K562 (cell line): ENCODE results near the gene CST6. TPM values are rescaled to one million over a fixed set of nuclear protein-coding genes. Genes with fewer than 3 reads are reported as not detected.

Experiments
- BRF1 ChIP-seq: IDR thresholded peaks from 3 replicates; pipeline ENCODE4 v1.6.1; 2011; ENCODE audit warnings: borderline replicate concordance, mild to moderate bottlenecking; ENCODE audit not compliant: insufficient read length; ENCODE audit errors: extremely low read depth
- CAMTA2 ChIP-seq: fragments of 250-450 bp; sonication (Bioruptor Pico); conservative IDR thresholded peaks from 2 replicates; pipeline ENCODE4 v1.5.1; 2022
- DMBX1 ChIP-seq: fragments of 250-450 bp; sonication (Bioruptor Pico); IDR thresholded peaks from 2 replicates; pipeline ENCODE4 v1.8.0; 2022; ENCODE audit warnings: inconsistent platforms, mild to moderate bottlenecking, moderate library complexity, borderline replicate concordance
- NCOA1 ChIP-seq: fragments of 450-650 bp; IDR thresholded peaks from 2 replicates; pipeline ENCODE4 v1.6.1; 2016; ENCODE audit warnings: low read depth
- NCOA2 ChIP-seq, 2 experiments: fragments of 450-650 bp; IDR thresholded peaks; 2 replicates each; pipeline ENCODE4 v1.6.1; 2018; ENCODE audit warnings: mild to moderate bottlenecking in 2 of 2, moderate library complexity in 1 of 2; ENCODE audit not compliant: partially characterized antibody in 2 of 2
- NFIX ChIP-seq: fragments of 250-450 bp; sonication (Bioruptor Pico); IDR thresholded peaks from 2 replicates; pipeline ENCODE4 v1.4.0; 2020; ENCODE audit warnings: low read depth, mild to moderate bottlenecking, moderate library complexity
- NRF1 ChIP-seq, 2 experiments: fragments of 450-650 bp; IDR thresholded peaks in 1 of 2; conservative IDR thresholded peaks in 1 of 2; 2 replicates each; pipeline ENCODE4 v1.6.1; 2014; ENCODE audit warnings: mild to moderate bottlenecking in 2 of 2
- POLR2AphosphoS5 ChIP-seq: IDR thresholded peaks from 2 replicates; pipeline ENCODE4 v1.6.1; 2011; ENCODE audit warnings: mild to moderate bottlenecking, low read depth, low read length, moderate library complexity; ENCODE audit not compliant: control insufficient read depth, insufficient read depth
- RB1 ChIP-seq: fragments of 450-650 bp; IDR thresholded peaks from 2 replicates; pipeline ENCODE4 v1.6.1; 2017; ENCODE audit warnings: low read depth, mild to moderate bottlenecking
- SIN3B ChIP-seq: fragments of 450-650 bp; IDR thresholded peaks from 2 replicates; pipeline ENCODE4 v1.6.1; 2017; ENCODE audit warnings: low read depth, mild to moderate bottlenecking, moderate library complexity
- SRSF3 ChIP-seq: fragments of 200-400 bp; formaldehyde crosslinking; IDR thresholded peaks from 2 replicates; pipeline ENCODE4 v1.6.1; 2016; ENCODE audit warnings: mild to moderate bottlenecking, low read length, moderate library complexity; ENCODE audit not compliant: insufficient read depth
- STAG1 ChIP-seq: sonication (generic); formaldehyde crosslinking; IDR thresholded peaks from 2 replicates; pipeline ENCODE4 v1.5.0; 2020; ENCODE audit warnings: missing genetic modification reagents, borderline replicate concordance
- XRCC4 ChIP-seq: IDR thresholded peaks from one replicate; pipeline ENCODE4 v1.6.1; 2011; ENCODE audit not compliant: insufficient read depth, insufficient read length; ENCODE audit errors: extremely low read depth
- ZFX ChIP-seq: sonication (generic); formaldehyde crosslinking; IDR thresholded peaks from 2 replicates; pipeline ENCODE4 v1.8.0; 2022; ENCODE audit warnings: mild to moderate bottlenecking, missing genetic modification reagents, moderate library complexity
- ZNF134 ChIP-seq: fragments of 250-450 bp; sonication (Bioruptor Pico); conservative IDR thresholded peaks from 2 replicates; pipeline ENCODE4 v1.4.0; 2020
- ZNF174 ChIP-seq: fragments of 250-450 bp; sonication (Bioruptor Pico); IDR thresholded peaks from 2 replicates; pipeline ENCODE4 v1.4.0; 2020; ENCODE audit warnings: mild to moderate bottlenecking
- ZNF184 ChIP-seq: sonication (generic); formaldehyde crosslinking; IDR thresholded peaks from 2 replicates; pipeline ENCODE4 v1.5.0; 2020; ENCODE audit warnings: missing genetic modification reagents
- ZNF668 ChIP-seq: fragments of 250-450 bp; sonication (Bioruptor Pico); IDR thresholded peaks from 2 replicates; pipeline ENCODE4 v1.8.0; 2022; ENCODE audit warnings: mild to moderate bottlenecking, inconsistent platforms
- polyA plus RNA-seq, 8 experiments: library from polyadenylated mRNA; depleted of rRNA in 4 of 8; stranded (reverse) in 5 of 8; unstranded in 3 of 8; fragments of >200 nt; fragmentation: Nextera tagmentation in 2 of 8; fragmentation: Illumina TruSeq in 1 of 8; extraction: Ambion mirVana in 2 of 8; extraction: Trizol in 1 of 8; gene quantifications; 2 replicates each; pipeline versions ENCODE4 v1.2.1 to v1.2.3, GENCODE V29; 2011 to 2014; ENCODE audit warnings: inconsistent platforms in 1 of 8, missing spikeins in 1 of 8
- total RNA-seq, 7 experiments: library from RNA; depleted of rRNA in 6 of 7; stranded (reverse); fragments of >200 nt in 6 of 7; fragmentation: Illumina TruSeq in 2 of 7; extraction: Trizol in 2 of 7; gene quantifications; 2 replicates each; pipeline versions ENCODE4 v1.2.1 to v1.2.3, GENCODE V29; 2011 to 2021; ENCODE audit warnings: low replicate concordance in 1 of 7
- TF ChIP-seq, protein P1 (sequence below): fragments of 450-650 bp; formaldehyde crosslinking; IDR thresholded peaks from 2 replicates; pipeline ENCODE4 v1.4.0; 2022; ENCODE audit warnings: mild to moderate bottlenecking, moderate library complexity
- TF ChIP-seq, protein P2 (sequence below): IDR thresholded peaks from 2 replicates; pipeline ENCODE4 v1.6.1; 2011; ENCODE audit warnings: borderline replicate concordance, low read depth, mild to moderate bottlenecking, moderate library complexity, low read length; ENCODE audit not compliant: insufficient read depth, poor library complexity, severe bottlenecking
- TF ChIP-seq, protein P3 (sequence below): sonication (generic); formaldehyde crosslinking; IDR thresholded peaks from 2 replicates; pipeline ENCODE4 v1.8.0; 2022; ENCODE audit warnings: missing genetic modification reagents, mild to moderate bottlenecking, borderline replicate concordance

CST6 gene
- total and polyA plus RNA-seq, 9 of the 15 experiments (the other 6 are each of a cell fraction or from before 2014, with no cell fraction given) = not detected

GRCh38 chr11:66022401-66023185 is 10.8 kb downstream of the CST6 start (continued):
- TF ChIP-seq, protein P1, sequence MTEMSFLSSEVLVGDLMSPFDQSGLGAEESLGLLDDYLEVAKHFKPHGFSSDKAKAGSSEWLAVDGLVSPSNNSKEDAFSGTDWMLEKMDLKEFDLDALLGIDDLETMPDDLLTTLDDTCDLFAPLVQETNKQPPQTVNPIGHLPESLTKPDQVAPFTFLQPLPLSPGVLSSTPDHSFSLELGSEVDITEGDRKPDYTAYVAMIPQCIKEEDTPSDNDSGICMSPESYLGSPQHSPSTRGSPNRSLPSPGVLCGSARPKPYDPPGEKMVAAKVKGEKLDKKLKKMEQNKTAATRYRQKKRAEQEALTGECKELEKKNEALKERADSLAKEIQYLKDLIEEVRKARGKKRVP (CRISPR knock-in tag) = no peak
- TF ChIP-seq ZNF174 (CRISPR knock-in tag) = no peak
- TF ChIP-seq ZNF134 (CRISPR knock-in tag) = no peak
- TF ChIP-seq, protein P2, sequence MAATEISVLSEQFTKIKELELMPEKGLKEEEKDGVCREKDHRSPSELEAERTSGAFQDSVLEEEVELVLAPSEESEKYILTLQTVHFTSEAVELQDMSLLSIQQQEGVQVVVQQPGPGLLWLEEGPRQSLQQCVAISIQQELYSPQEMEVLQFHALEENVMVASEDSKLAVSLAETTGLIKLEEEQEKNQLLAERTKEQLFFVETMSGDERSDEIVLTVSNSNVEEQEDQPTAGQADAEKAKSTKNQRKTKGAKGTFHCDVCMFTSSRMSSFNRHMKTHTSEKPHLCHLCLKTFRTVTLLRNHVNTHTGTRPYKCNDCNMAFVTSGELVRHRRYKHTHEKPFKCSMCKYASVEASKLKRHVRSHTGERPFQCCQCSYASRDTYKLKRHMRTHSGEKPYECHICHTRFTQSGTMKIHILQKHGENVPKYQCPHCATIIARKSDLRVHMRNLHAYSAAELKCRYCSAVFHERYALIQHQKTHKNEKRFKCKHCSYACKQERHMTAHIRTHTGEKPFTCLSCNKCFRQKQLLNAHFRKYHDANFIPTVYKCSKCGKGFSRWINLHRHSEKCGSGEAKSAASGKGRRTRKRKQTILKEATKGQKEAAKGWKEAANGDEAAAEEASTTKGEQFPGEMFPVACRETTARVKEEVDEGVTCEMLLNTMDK = peak; percentile 15
- TF ChIP-seq NCOA1 = no peak
- no peak for TF ChIP-seq ZNF184 (CRISPR knock-in tag)
- no peak for TF ChIP-seq ZNF668
- TF ChIP-seq NRF1 (conservative IDR thresholded peaks at IDR 0.05 in 1 of 2, IDR thresholded peaks at IDR 0.05 in 1 of 2) = peak in 1 of 2 experiments; percentile 28; a peak in 1 of 4 replicates
- no peak; the same call in 1 of the 2 replicates for TF ChIP-seq STAG1
- no peak for TF ChIP-seq DMBX1 (CRISPR knock-in tag)
- TF ChIP-seq POLR2AphosphoS5 = no peak
- TF ChIP-seq SIN3B = no peak
- TF ChIP-seq SRSF3 = no peak
- TF ChIP-seq XRCC4 = no peak
- no peak for TF ChIP-seq CAMTA2 (CRISPR knock-in tag)
- TF ChIP-seq, protein P3, sequence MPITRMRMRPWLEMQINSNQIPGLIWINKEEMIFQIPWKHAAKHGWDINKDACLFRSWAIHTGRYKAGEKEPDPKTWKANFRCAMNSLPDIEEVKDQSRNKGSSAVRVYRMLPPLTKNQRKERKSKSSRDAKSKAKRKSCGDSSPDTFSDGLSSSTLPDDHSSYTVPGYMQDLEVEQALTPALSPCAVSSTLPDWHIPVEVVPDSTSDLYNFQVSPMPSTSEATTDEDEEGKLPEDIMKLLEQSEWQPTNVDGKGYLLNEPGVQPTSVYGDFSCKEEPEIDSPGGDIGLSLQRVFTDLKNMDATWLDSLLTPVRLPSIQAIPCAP (CRISPR knock-in tag) = no peak
- TF ChIP-seq ZFX (CRISPR knock-in tag) = peak; percentile 91
- TF ChIP-seq NCOA2 (IDR thresholded peaks at IDR 0.05; ENCODE audit: partially characterized antibody in 2 of 2) = no peak
- peak; percentile 96 for TF ChIP-seq RB1
- no peak for TF ChIP-seq BRF1
- 0 out of 2 replicates have a peak, but pooled peaks have one; percentile 2 for TF ChIP-seq NFIX (CRISPR knock-in tag)
